NOMO-1 (cell line): ENCODE results near the gene GJA3.
"Not testable (repeated sequence)": the region's sequence is repeated elsewhere in the genome, so short reads cannot be mapped to it uniquely, and the experiment has no call there.

Source experiments
- DNase-seq, 2 experiments: peaks; one replicate each; lab custom pipeline; 2025; ENCODE audit not compliant: unreplicated experiment in 2 of 2; lab: John Stamatoyannopoulos, UW

GJA3 gene

GRCh38 chr13:20153290-20153689, 7.6 kb downstream of the GJA3 start:
- DNase-seq, result not testable (repeated sequence)

DNA sequence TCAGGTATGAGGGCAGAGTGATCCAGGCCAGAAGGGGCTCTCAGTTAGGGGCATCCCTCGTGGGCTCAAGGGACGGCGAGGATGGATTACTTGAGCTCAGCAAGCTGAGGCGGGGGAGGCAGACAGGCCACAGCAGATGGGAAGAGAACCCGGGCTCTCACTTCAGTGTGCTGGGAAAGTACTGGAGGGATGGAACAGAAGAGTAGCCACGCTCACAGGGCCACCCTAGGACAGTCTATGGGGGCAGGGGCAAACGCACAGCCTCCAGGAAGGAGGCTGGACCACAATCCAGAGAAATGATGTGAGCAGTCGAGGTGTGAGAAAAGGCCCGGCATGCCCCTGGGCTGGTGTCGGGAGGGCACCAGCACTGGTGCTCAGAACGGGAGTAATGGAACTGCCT, 9.2 kb downstream of the GJA3 start:
- DNase-seq, result no peak

GRCh38 chr13:20151016-20151415, 9.8 kb downstream of the GJA3 start:
- no peak for DNase-seq

- no peak for DNase-seq
Observed at GRCh38 chr13:20150561-20150960, 10.3 kb downstream of the GJA3 start.

GRCh38 chr13:20149762-20150161, 11.1 kb downstream of the GJA3 start:
- no peak for DNase-seq

GRCh38 chr13:20148501-20149183, 12.2 kb downstream of the GJA3 start:
- no peak for DNase-seq

DNA sequence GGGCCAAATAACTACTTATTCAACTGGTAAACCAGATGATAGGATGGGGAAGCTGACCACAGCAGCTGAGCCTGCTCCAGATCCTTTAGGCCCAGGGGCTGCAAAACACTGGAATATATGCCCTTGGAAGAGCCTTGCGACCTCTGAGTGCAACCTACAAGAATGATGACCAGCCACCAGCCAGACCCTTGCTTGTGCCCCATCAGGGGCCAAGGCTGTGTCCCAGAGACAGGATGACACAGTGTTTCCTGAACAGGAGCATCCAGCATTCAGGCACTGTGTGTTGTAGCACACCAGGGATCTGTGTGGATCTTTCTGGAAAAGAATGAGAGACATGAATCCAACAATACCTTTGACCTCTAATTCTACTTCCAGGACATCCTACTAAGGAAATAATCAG, 14.5 kb downstream of the GJA3 start:
- no peak for DNase-seq

GRCh38 chr13:20145521-20145920, 15.3 kb downstream of the GJA3 start:
- no peak for DNase-seq

GRCh38 chr13:20144141-20144850, 16.6 kb downstream of the GJA3 start:
- DNase-seq, result no peak

GRCh38 chr13:20142927-20143480, 17.8 kb downstream of the GJA3 start:
- DNase-seq, result no peak

- no peak for DNase-seq
Observed at GRCh38 chr13:20142023-20142926, 18.6 kb downstream of the GJA3 start.

GRCh38 chr13:20141238-20142022, 19.4 kb downstream of the GJA3 start:
- DNase-seq, result no peak

- DNase-seq, result no peak
Observed at GRCh38 chr13:20140487-20140886, 20.4 kb downstream of the GJA3 start.

- no peak for DNase-seq
Observed at GRCh38 chr13:20137875-20138274, 23.0 kb downstream of the GJA3 start.

DNA sequence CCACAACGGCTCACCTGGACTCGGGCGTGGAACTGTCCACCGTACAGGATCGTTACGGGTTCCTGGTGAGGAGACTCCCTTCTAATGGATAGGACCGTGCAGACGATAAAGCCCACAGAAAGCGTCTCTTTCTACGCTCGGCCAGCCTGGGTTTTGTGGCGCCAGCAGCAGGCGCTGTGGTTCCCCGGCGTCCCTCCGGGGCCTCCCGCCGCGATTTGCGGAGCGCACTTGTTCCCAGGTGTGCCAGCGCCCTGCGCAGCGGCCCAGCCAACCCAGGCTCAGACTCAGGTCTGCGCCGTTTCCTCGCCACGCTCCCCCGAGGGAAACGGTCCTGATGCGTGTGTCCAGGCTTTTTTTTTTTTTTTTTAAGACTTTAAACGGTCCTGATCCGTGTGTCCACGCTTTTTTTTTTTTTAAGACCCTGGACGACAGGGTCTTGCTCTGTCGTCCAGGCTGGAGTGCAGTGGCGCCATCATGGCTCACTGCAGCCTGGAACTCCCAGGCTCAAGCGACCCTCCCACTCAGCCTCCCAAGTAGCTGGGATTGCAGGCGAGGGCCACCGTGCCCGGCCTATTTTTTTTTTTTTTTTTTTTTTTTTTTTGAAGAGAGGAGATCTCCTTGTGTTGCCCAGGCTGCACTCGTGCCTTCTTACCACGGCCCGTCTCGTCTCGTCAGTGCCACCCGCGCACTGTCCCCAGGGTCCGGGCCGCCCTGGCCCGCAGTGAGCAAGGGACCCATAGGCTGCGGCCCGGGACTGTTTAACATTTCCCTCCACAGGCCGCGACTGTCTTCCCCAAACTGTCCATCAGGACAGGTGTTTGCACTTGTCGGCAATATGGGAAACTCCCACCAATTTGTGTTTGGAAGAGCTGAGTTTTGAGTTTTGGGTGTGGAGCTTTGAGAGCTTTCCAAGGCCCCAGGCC, 23.8 kb downstream of the GJA3 start:
- DNase-seq, result peak; percentile 47 to 55

DNA sequence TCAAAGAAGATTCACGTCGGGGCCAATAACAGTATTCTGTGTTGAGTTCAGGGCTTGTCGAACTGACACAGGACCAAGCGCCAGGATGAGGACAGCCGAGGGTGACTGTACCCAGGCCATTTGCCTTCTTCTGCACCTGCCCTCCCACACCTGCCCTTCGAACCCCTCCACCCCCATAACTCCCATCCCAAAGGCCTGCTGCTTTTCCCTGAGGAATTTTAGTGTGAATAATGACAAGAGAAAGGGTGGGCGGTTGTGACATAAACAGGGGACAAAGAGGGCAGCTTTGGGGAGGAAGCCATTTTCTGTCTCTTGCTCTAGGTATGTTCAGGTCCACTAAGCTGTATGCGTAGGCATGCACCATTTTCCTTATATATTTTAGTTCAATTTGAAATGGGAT, 26.1 kb downstream of the GJA3 start:
- DNase-seq, result no peak

- DNase-seq, result no peak
Observed at GRCh38 chr13:20132052-20132634, 28.7 kb downstream of the GJA3 start.

- DNase-seq, result no peak
Observed at GRCh38 chr13:20131057-20131832, 29.6 kb downstream of the GJA3 start.
